Activated CD4-positive, alpha-beta T cell treated with anti-CD3 and anti-CD28 coated beads for 1 hour (primary cell): Measurements from ENCODE around the gene DMBX1.

Experiments
- DNase-seq: peaks from one replicate; pipeline ENCODE4 v3.0.0-alpha.2; 2020

DMBX1 gene

GRCh38 chr1:46489638-46490405 is at the start of gene DMBX1:
Gene DMBX1 (plus strand): TSS chr1:46489836. CDS start chr1:46507011, 17,175 bp downstream.
- no peak for DNase-seq

- DNase-seq: no peak
Measured at GRCh38 chr1:46440478-46440877, 49.2 kb upstream of the DMBX1 start.

- peak; percentile 51 for DNase-seq
Measured at GRCh38 chr1:46442317-46443161, 47.1 kb upstream of the DMBX1 start.

- no peak for DNase-seq
Measured at GRCh38 chr1:46444466-46444865, 45.2 kb upstream of the DMBX1 start.

DNA sequence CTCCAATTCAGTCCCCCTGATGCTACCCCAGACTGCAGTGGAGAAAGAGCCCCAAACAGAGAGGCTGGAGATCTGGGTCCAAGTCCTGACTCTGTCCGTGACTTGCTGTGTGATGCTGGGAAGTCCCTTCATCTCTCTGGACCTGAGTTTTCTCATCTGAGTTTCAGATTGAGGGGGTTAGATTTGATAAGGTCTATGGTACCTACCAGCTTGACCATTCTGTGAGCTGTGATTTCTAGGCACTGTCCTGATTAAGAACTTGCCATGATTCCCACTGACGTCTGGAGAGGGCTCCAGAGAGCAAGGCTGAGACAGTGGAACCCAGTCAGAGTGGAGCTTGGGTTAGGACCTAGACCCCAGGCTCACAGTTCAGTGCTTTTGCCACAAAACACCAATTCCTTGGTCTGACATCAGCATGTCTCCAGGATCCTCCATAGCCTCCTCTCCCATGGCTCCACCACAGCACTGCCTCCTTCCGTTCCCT is 43.8 kb upstream of the DMBX1 start:
- no peak for DNase-seq

DNA sequence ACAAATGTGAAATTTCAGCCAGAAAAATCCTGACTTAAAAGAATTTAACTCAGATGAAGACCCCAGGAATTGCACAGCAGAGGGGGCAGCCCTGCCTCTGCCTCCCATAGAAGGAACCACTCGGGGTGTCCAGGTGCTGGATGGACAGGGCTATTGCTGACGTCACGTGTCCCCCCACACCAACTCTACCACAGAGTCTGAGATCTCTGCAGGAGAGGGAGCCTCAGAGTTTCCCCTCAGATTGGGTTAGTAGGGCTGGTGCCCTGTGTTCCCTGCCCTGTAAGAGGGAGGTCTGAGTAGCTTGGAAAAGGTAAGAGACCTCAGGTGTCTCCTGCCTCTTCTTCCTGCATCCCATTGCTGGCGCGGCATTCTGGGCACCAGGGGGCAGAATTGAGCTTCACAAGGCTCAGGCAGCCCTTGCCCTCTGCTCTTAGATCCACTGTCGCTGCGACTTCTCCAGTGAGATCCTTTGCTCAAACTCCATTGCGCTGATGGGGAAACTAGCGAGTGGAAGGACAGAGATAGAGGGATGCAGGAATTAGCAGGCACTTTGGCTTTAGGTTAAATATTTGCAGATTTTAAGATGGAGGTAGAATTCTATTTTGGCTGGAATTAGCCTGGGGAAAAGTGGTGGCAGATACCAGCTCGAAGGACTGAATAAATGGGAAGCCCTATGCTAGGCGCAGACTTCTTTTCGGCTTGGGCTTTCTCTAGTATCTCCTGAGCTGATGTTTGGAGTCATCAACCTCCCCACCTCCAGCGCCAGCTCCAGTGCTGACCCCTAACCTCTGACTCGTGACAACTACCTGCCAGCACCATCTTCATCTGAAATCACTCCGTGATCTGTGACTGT is 42.8 kb upstream of the DMBX1 start:
- peak; percentile 57 for DNase-seq

DNA sequence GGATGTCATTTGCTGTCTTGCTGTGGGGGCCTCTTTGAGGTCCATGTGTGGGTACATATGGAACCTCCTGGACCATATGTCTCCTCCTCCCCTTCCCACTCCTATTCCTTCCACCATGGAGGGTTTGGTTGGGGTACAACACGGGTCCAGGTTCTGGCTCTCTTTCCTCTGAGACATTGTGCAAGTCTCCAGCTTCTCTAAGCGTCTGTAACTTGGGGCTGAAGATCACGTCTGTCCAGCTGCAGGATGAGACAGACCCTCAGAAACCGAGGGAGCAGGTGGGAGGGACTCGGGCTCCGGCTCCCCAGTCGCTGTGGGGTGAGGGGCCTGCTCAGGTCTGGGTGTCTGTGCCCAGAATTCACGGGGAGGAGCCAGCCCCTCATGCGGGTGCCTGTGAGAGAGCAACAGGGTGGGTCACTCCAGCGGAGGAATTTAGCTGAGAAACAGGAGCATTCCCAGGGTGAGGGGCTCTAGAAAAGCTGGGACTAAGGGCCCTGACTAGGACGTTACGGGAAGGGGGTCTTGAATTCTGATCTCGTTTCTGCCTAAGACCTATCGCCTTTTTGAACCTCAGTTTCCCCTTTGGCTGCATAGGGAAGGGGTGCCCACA is 42.0 kb upstream of the DMBX1 start:
- no peak for DNase-seq

DNA sequence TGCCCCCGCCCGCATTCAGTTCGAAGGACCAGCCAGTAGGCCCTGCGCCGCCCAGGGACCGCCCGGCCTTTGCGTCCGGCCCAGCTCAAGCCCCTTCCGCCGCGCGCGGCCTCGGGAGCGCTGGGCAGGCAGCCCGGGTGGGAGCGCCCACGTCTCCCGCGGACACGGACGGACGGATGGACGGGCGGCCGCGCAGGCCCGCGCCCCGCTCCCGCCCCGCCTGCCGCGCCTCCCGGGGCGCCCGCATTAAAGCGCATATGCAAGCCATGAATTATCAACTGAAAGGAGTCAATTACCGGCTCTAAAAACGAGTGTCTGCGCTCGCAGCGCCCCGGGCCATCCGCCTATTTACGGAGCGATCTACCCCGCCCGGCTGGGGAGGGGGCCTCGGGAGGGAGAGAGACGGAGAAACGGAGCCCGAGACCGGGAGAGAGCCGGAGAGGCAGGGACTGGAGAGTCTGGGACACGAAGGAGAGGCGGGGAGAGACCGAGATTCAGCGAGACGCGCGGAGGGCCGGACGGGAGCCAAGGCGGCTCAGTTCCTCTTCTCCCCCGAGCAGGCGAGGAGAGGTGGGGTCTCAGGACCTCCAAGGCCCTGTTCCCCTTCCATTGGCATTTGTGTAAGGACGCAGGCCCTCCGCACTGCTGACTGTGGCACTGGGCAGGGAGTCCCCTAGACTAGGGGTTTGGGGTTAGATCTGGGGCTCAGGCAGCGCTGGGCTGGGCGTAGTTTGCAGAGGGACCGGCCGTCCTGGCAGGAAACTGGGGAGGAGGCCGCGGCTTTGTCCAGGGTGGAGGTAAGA is 41.3 kb upstream of the DMBX1 start:
- no peak for DNase-seq

GRCh38 chr1:46449223-46450159 is 40.1 kb upstream of the DMBX1 start:
- DNase-seq: no peak

DNA sequence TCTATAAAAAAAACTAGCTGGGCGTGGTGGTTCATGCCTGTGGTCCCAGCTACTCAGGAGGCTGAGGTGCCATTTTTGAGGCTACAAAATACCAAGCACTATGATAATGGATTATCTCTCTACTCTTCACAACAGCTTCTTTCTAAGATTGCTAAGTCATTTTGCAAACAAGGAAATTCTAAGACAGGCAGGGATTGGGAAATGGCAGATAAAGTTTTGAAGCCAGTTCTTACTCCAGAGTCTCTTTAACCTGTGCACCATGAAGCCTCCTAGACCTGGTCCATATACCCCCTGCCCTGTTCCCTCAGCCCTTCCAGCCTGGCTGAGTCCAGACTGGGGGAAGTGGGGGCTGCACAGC is 39.5 kb upstream of the DMBX1 start:
- DNase-seq: no peak

DNA sequence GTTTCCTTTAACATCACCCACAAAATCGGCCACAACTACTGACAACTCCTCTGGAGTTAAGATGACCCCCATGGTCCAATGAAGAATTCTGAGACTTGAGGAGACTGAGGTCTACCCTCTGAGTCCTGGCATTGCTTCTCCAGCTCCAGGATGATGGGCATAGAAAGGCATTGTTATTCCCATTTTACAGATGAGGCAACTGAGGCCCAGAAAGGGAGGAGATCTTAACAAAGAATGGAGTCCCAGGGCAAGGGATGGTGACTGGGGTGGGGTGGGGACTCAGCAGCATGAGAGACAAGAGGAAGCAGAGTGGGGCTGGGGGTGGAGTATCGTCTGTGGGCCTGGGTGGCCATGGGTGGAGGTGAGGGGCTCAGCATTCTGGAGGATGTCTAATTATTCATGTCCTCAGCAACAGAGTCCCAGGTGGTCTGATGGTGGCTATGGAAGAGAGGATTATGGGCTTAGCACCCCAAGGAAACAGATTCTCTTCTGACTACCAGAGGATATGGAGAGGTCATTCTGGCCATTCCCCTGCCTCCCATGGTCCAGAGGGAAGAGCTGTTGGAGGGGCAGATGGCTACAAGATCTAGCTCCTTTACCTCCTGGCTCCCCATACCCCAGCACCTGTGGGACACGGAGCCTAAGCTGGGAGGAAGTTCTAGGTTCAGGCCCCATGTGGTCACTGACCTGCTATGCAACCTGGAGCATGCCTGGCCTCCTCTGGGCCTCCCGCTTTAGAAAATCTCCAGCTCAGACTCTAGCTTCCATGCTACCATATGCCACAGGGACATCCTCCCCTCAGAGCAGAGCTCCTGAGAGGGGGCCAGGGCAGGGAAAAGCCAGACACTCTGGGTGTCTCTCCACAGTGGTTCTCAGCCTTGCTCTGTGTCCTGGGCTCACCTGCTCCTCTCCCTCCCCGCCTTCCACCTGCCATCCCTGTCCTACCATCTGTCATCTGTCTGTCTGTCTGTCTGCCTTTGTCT is 37.4 kb upstream of the DMBX1 start:
- DNase-seq: no peak

GRCh38 chr1:46452931-46453325 is 36.7 kb upstream of the DMBX1 start:
- DNase-seq: no peak

DNA sequence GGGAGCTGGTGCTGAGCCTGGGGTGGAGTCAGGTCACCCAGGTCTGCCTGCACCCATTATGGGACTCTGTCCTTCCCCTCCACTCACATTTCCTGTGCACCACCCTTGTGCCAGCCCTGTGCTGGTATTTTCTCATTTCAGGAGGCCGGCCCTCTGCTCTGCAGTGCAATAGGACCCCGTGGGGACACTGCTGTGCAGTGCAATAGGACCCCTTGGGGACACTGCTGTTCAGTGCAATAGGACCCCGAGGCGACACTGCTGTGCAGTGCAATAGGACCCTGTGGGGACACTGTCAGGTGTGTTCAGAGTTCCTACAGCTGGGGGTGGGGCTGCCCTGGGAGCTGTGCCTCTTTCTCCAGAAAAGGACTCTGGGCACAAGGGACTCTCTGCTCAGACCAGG is 36.2 kb upstream of the DMBX1 start:
- DNase-seq: no peak

GRCh38 chr1:46455951-46456350 is 33.7 kb upstream of the DMBX1 start:
- DNase-seq: no peak

DNA sequence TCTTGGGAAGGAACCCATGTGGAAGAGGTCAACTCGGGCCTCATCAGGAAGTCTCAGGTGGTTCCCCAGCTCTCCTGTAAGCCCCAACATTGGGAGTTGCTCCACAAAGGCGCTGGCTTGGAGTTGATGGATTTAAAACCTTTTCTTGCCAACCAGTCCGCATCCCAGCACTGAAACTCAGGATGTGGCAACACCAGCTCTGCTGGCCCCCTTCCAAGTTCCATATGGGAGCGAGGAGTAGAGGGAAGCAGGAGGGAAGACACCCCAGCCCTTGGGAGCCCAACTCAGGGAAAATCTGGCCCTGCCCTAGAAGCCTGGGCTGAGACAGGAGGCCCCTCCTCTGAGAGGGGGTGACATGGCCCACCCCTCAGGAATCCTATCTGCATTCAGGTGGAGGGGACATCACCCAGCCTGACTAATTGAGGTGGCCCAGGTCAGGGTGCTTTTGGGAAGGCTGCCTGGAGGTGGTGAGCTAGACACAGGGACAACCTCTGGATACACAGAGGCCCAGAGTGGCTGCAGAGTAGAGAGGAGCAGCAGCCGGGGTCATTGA is 33.1 kb upstream of the DMBX1 start:
- no peak for DNase-seq

DNA sequence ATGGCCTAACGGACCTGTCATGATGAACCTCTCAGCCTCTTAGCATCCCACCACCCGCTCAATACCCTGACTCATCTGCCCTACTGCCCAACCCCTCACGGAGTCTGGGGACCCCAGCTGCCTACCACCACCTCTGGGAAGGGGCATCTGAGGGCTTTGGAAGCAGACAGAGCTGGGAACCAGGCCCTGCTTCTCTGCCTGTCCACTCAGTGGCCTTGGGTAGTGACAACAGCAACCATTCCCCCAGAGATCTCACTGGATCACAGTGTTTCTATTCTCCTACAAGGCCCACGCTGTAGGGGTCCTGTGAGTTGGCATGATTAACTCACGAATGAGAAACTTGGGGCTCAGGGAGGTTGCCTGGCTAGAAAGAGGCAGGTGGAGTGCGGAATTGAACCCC is 32.5 kb upstream of the DMBX1 start:
- DNase-seq: no peak

- no peak for DNase-seq
Measured at GRCh38 chr1:46458190-46458589, 31.4 kb upstream of the DMBX1 start.

DNA sequence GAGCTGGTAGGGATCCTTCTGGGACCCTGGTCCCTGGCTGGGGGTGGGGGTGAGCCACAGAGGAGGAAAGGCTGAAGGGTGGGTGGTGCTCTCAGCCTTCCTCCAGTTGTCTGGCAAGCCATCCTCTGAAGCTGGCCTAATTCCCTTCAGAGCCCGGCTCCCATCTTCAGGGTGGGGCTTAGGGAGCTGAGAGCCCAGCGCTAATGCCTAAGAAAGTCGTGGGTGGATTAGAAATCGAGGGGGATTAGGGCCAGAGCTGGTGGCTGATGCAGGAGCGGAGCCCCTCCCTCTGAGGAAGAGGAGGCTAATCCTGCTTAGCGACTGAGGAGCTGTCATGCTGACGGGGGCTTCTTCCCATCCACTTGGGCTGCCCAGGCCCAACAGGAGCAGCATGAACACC is 30.8 kb upstream of the DMBX1 start:
- DNase-seq: no peak

DNA sequence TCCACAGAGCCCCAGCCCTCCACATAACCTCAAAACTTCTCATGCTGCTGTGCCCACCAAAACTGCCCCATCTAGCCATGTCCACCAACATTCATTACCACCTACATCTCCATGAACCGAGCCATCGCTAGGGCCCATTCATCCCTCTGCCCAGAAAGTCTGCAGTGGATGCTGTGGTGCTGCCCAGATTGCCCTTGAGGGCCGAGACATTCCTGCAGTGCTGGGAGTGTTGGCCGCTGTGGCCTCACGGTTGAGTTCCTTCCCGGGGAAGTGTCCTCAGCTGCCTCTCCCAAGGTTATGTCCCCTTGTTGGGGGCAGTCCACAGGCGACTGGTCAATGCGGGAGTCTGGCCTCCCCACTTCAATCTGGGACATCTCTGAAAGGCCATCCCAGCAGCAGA is 30.3 kb upstream of the DMBX1 start:
- DNase-seq: no peak
